ENCODE results near the gene ZFP36.

ZFP36 gene

GRCh38 chr19:39405958-39406655 lies 540 bp upstream of the ZFP36 start:
- no peak for DNase-seq

- DNase-seq: no peak
Measured at GRCh38 chr19:39407410-39407659, 688 bp downstream of the ZFP36 start.

- no peak for DNase-seq
Measured at GRCh38 chr19:39407660-39408391, 1.2 kb downstream of the ZFP36 start.

- no peak for DNase-seq
Measured at GRCh38 chr19:39408392-39409207, 2.0 kb downstream of the ZFP36 start.

GRCh38 chr19:39409208-39410016 lies 2.8 kb downstream of the ZFP36 start:
- peak in 1 of 2 donors; percentile 43 for DNase-seq

- DNase-seq: no peak
Measured at GRCh38 chr19:39410017-39410830, 3.6 kb downstream of the ZFP36 start.

- DNase-seq: no peak
Measured at GRCh38 chr19:39410831-39411080, 4.1 kb downstream of the ZFP36 start.

GRCh38 chr19:39411081-39411831 lies 4.6 kb downstream of the ZFP36 start:
- DNase-seq: no peak

- DNase-seq: peak; percentile 74 to 85
Measured at GRCh38 chr19:39411832-39412099, 5.1 kb downstream of the ZFP36 start.

- DNase-seq: peak; percentile 88 to 98
Measured at GRCh38 chr19:39412100-39412866, 5.6 kb downstream of the ZFP36 start, which contains the start of gene PLEKHG2. Gene PLEKHG2 (plus strand): TSS chr19:39412669. CDS start chr19:39414087, 1,418 bp downstream.

- DNase-seq: peak in 1 of 2 donors; percentile 19
Measured at GRCh38 chr19:39412867-39413271, 6.2 kb downstream of the ZFP36 start.

- no peak for DNase-seq
Measured at GRCh38 chr19:39413272-39413910, 6.7 kb downstream of the ZFP36 start.

- DNase-seq: no peak
Measured at GRCh38 chr19:39413911-39414608, 7.4 kb downstream of the ZFP36 start.

- DNase-seq: no peak
Measured at GRCh38 chr19:39415111-39416046, 8.7 kb downstream of the ZFP36 start.

- DNase-seq: no peak
Measured at GRCh38 chr19:39416152-39417120, 9.8 kb downstream of the ZFP36 start.

GRCh38 chr19:39417463-39418181 lies 11.0 kb downstream of the ZFP36 start:
- DNase-seq: no peak

GRCh38 chr19:39419003-39419402 lies 12.4 kb downstream of the ZFP36 start:
- no peak for DNase-seq
